Measurements from ENCODE around the gene RANBP10. TPM values are rescaled to one million over a fixed set of nuclear protein-coding genes. Genes with fewer than 3 reads are reported as not detected.

The RANBP10 gene
- total RNA-seq, 1 experiment from 2014 or later: 15.6 TPM

GRCh38 chr16:67811899-67812298 lies 5.5 kb upstream of the RANBP10 start:
- Histone ChIP-seq H3K79me1 (ENCODE audit: insufficient read depth, low read depth, low read length, poor library complexity, severe bottlenecking) (no peaks in the 10 kb centered on the region), H4K8ac (replicated peaks; ENCODE audit: insufficient read length, low read depth, low read length) (no peak overlapping the region), H3K23me2 (ENCODE audit: insufficient read length, low read depth, low read length, poor library complexity, severe bottlenecking) (peaks cover 3% of the 10 kb centered on the region), H3K27me3 (ENCODE audit: insufficient read depth, low read length) (no peaks in the 10 kb centered on the region; the same call in 1 of the 2 replicates), H3K56ac (ENCODE audit: insufficient read length, low read depth, low read length) (no peak overlapping the region), H2AK5ac (ENCODE audit: insufficient read length, low read length) (no peak overlapping the region), H2BK15ac (ENCODE audit: low read depth, low read length) (no peak overlapping the region), H3K4me2 (ENCODE audit: insufficient read depth, insufficient read length, low read length) (no peak overlapping the region), H3K9me3 (ENCODE audit: control insufficient read depth, low read depth, low read length) (no peaks in the 10 kb centered on the region), H4K20me1 (ENCODE audit: control insufficient read depth, insufficient read depth, insufficient read length) (no peaks in the 10 kb centered on the region), H3K14ac (ENCODE audit: insufficient read depth, low read length) (no peak overlapping the region), H3K4ac (ENCODE audit: low read depth, low read length) (no peak overlapping the region), H3K79me2 (ENCODE audit: insufficient read depth, low read length) (no peaks in the 10 kb centered on the region), H3K18ac (ENCODE audit: insufficient read length, low read depth, low read length) (no peak overlapping the region), H2BK5ac (ENCODE audit: insufficient read length, low read length) (no peak overlapping the region), H3K4me1 (ENCODE audit: insufficient read depth, low read length) (no peaks in the 10 kb centered on the region), H2BK12ac (ENCODE audit: insufficient read length, low read depth, low read length) (no peak overlapping the region), H4K5ac (ENCODE audit: insufficient read length, low read depth, low read length) (no peak overlapping the region), H2BK120ac (ENCODE audit: low read depth, low read length, poor library complexity, severe bottlenecking) (no peak overlapping the region), H2BK20ac (ENCODE audit: low read depth, low read length, poor library complexity, severe bottlenecking) (no peak overlapping the region), H2AFZ (ENCODE audit: low read length) (no peak overlapping the region), H3K27ac (ENCODE audit: insufficient read length, low read depth, low read length) (no peak overlapping the region), H3K9ac (ENCODE audit: extremely low read depth, insufficient read length, low read length) (no peak overlapping the region), H3K23ac (ENCODE audit: insufficient read length, low read depth, low read length) (no peak overlapping the region), H3T11ph (ENCODE audit: low read length) (no peak overlapping the region), H4K91ac (ENCODE audit: insufficient read length, low read depth, low read length) (no peak overlapping the region)
- Mint-ChIP-seq H3K4me3 (no peak overlapping the region; a peak in 1 of 5 replicates), H3K36me3 (ENCODE audit: insufficient read depth in 1 of 3, low read depth in 3 of 3) (no peaks in the 10 kb centered on the region), H3K4me1 (peaks cover 2 to 5% of the 10 kb centered on the region in 2 experiments; a peak in 3 of 4 replicates), H3K9me3 (no peaks in the 10 kb centered on the region; a peak in 1 of 5 replicates), H3K27ac (no peak overlapping the region), H3K27me3 (ENCODE audit: low read depth) (peaks cover 1% of the 10 kb centered on the region; the same call in 1 of the 2 replicates)
- WGBS (ENCODE audit: extremely low coverage, insufficient read length, low lambda C conversion rate): no CpG with 5 or more reads among the region's 1 CpG
- DNase-seq: no peak
- no peak for TF ChIP-seq CTCF (conservative IDR thresholded peaks at IDR 0.05)
